Neuronal stem cell (in vitro differentiated cells): ENCODE data around the gene CLDN14.

Experiments used
- DNase-seq: peaks from one replicate; pipeline ENCODE4 v3.0.0-alpha.2; 2013; ENCODE audit warnings: low spot score
- H2AFZ ChIP-seq: one replicate; pipeline ENCODE4 v1.6.1; 2013; ENCODE audit warnings: mild to moderate bottlenecking, low read length, inconsistent platforms
- H2AK5ac ChIP-seq: 2 replicates; pipeline ENCODE4 v1.6.1; 2013; ENCODE audit warnings: low read depth, mild to moderate bottlenecking, inconsistent platforms, low read length, moderate library complexity, mixed read lengths
- H2BK120ac ChIP-seq: 2 replicates; pipeline ENCODE4 v1.6.1; 2013; ENCODE audit warnings: low read depth, mild to moderate bottlenecking, inconsistent platforms, low read length, moderate library complexity, mixed read lengths
- H2BK12ac ChIP-seq: one replicate; pipeline ENCODE4 v1.6.1; 2013; ENCODE audit warnings: low read length, inconsistent platforms
- H2BK15ac ChIP-seq: 2 replicates; pipeline ENCODE4 v1.6.1; 2013; ENCODE audit warnings: mild to moderate bottlenecking, low read length, inconsistent platforms, mixed read lengths
- H2BK5ac ChIP-seq: one replicate; pipeline ENCODE4 v1.6.1; 2013; ENCODE audit warnings: inconsistent platforms, mild to moderate bottlenecking, low read length, moderate library complexity
- H3K14ac ChIP-seq: one replicate; pipeline ENCODE4 v1.6.1; 2013; ENCODE audit warnings: low read length, inconsistent platforms
- H3K18ac ChIP-seq: 2 replicates; pipeline ENCODE4 v1.6.1; 2013; ENCODE audit warnings: low read length, inconsistent platforms
- H3K23ac ChIP-seq: 2 replicates; pipeline ENCODE4 v1.6.1; 2013; ENCODE audit warnings: low read depth, mild to moderate bottlenecking, mixed read lengths, low read length, inconsistent platforms; ENCODE audit not compliant: poor library complexity
- H3K27ac ChIP-seq: replicated peaks from 3 replicates; pipeline ENCODE4 v1.5.1; 2013; ENCODE audit warnings: low read length, inconsistent platforms
- H3K27me3 ChIP-seq, 3 experiments: 2 replicates each; pipeline ENCODE4 v1.6.1; 2013; ENCODE audit warnings: low read length in 3 of 3, mild to moderate bottlenecking in 2 of 3, inconsistent platforms in 1 of 3, low read depth in 1 of 3, mixed read lengths in 1 of 3, moderate library complexity in 1 of 3; ENCODE audit not compliant: control insufficient read depth in 3 of 3, insufficient read depth in 3 of 3
- H3K36me3 ChIP-seq, 2 donors: replicated peaks in 1 of 2; 2 replicates each; pipeline ENCODE4 v1.6.1; 2013; ENCODE audit warnings: low read length in 2 of 2; ENCODE audit not compliant: control insufficient read depth in 2 of 2, insufficient read depth in 2 of 2
- H3K4ac ChIP-seq: 2 replicates; pipeline ENCODE4 v1.6.1; 2013; ENCODE audit warnings: inconsistent platforms, mild to moderate bottlenecking, low read length, moderate library complexity
- H3K4me1 ChIP-seq, 2 donors: 1 replicate in 1 of 2; 2 replicates in 1 of 2; pipeline ENCODE4 v1.6.1; 2013; ENCODE audit warnings: low read length in 2 of 2, low read depth in 1 of 2; ENCODE audit not compliant: control insufficient read depth in 2 of 2, insufficient read depth in 1 of 2
- H3K4me2 ChIP-seq: one replicate; pipeline ENCODE4 v1.6.1; 2013; ENCODE audit warnings: mild to moderate bottlenecking, low read length, inconsistent platforms; ENCODE audit not compliant: insufficient read depth, poor library complexity, severe bottlenecking
- H3K4me3 ChIP-seq, 2 donors: 2 replicates each; pipeline ENCODE4 v1.5.1; 2013; ENCODE audit warnings: low read length in 2 of 2, mild to moderate bottlenecking in 2 of 2, inconsistent platforms in 1 of 2, moderate library complexity in 1 of 2
- H3K79me1 ChIP-seq: one replicate; pipeline ENCODE4 v1.6.1; 2013; ENCODE audit warnings: low read depth, mild to moderate bottlenecking, inconsistent platforms, low read length, moderate library complexity
- H3K9ac ChIP-seq: one replicate; pipeline ENCODE4 v1.6.1; 2013; ENCODE audit warnings: mild to moderate bottlenecking, low read depth, low read length, inconsistent platforms; ENCODE audit not compliant: poor library complexity
- H3K9me3 ChIP-seq, 2 donors: replicated peaks in 1 of 2; 2 replicates each; pipeline versions ENCODE3 to v1.6.1; 2013; ENCODE audit warnings: low read length in 2 of 2, mild to moderate bottlenecking in 2 of 2, inconsistent platforms in 1 of 2, low read depth in 1 of 2, mixed read lengths in 1 of 2, moderate library complexity in 1 of 2; ENCODE audit not compliant: control insufficient read depth in 2 of 2, insufficient read depth in 1 of 2
- H4K8ac ChIP-seq: one replicate; pipeline ENCODE4 v1.6.1; 2013; ENCODE audit warnings: low read depth, mild to moderate bottlenecking, inconsistent platforms, low read length, moderate library complexity
- H4K91ac ChIP-seq: one replicate; pipeline ENCODE4 v1.6.1; 2013; ENCODE audit warnings: low read length, low read depth, mild to moderate bottlenecking, inconsistent platforms; ENCODE audit not compliant: poor library complexity
- WGBS, 2 donors: extraction: QIAGEN DNeasy Blood & Tissue Kit; methylation state at CpG; one replicate each; pipeline ENCODE4 v1.1.7; 2013; ENCODE audit warnings: missing lambda C conversion rate in 2 of 2, mixed read lengths in 1 of 2; ENCODE audit not compliant: insufficient read length in 2 of 2, insufficient replicate concordance in 1 of 2; ENCODE audit errors: extremely low coverage in 2 of 2; 5-methylcytosine and 5-hydroxymethylcytosine counted together

The CLDN14 gene

GRCh38 chr21:36516281-36516680, 36.4 kb upstream of the CLDN14 start:
- Histone ChIP-seq H2AFZ (no peak overlapping the region), H3K23ac (no peak overlapping the region), H3K4ac (no peak overlapping the region), H2BK5ac (no peak overlapping the region), H3K4me3 (no peak overlapping the region), H3K18ac (no peak overlapping the region), H3K27ac (no peak overlapping the region), H3K4me2 (no peak overlapping the region), H2BK12ac (no peak overlapping the region), H3K27me3 (peaks cover 0 to 3% (median 0%) of the 10 kb centered on the region in 3 experiments), H3K14ac (no peak overlapping the region), H3K9ac (no peak overlapping the region), H4K91ac (no peak overlapping the region), H2BK15ac (no peak overlapping the region), H2BK120ac (no peak overlapping the region), H4K8ac (no peak overlapping the region), H3K79me1 (no peaks in the 10 kb centered on the region), H2AK5ac (no peak overlapping the region), H3K9me3 (no peaks in the 10 kb centered on the region), H3K36me3 (no peaks in the 10 kb centered on the region), H3K4me1 (no peaks in the 10 kb centered on the region)
- DNase-seq, result no peak
- WGBS, 2 donors, result no CpG with 5 or more reads among the region's 3 CpGs

- Histone ChIP-seq H3K27ac (no peak overlapping the region), H3K9ac (no peak overlapping the region), H2BK120ac (no peak overlapping the region), H3K4ac (no peak overlapping the region), H3K23ac (no peak overlapping the region), H3K4me3 (no peak overlapping the region), H4K8ac (no peak overlapping the region), H3K27me3 (peaks cover 0 to 3% (median 0%) of the 10 kb centered on the region in 3 experiments), H2AK5ac (no peak overlapping the region), H3K4me2 (no peak overlapping the region), H2AFZ (no peak overlapping the region), H2BK15ac (no peak overlapping the region), H3K9me3 (no peaks in the 10 kb centered on the region), H2BK5ac (no peak overlapping the region), H3K36me3 (no peaks in the 10 kb centered on the region), H3K4me1 (no peaks in the 10 kb centered on the region), H3K18ac (no peak overlapping the region), H4K91ac (no peak overlapping the region), H3K14ac (no peak overlapping the region), H3K79me1 (no peaks in the 10 kb centered on the region), H2BK12ac (no peak overlapping the region)
- no CpG with 5 or more reads among the region's 1 CpG for WGBS, 2 donors
- DNase-seq, result no peak
Measured at GRCh38 chr21:36513430-36513829, 33.5 kb upstream of the CLDN14 start.

GRCh38 chr21:36512971-36513370, 33.0 kb upstream of the CLDN14 start:
- Histone ChIP-seq H3K9me3 (no peaks in the 10 kb centered on the region), H2BK12ac (no peak overlapping the region), H3K4ac (no peak overlapping the region), H3K79me1 (no peaks in the 10 kb centered on the region), H3K9ac (no peak overlapping the region), H2BK15ac (no peak overlapping the region), H2AFZ (no peak overlapping the region), H3K14ac (no peak overlapping the region), H3K36me3 (no peaks in the 10 kb centered on the region), H4K91ac (no peak overlapping the region), H3K27ac (no peak overlapping the region), H3K23ac (no peak overlapping the region), H3K4me3 (no peak overlapping the region), H3K18ac (no peak overlapping the region), H3K4me2 (no peak overlapping the region), H2BK120ac (no peak overlapping the region), H3K4me1 (no peaks in the 10 kb centered on the region), H2AK5ac (no peak overlapping the region), H3K27me3 (peaks cover 0 to 3% (median 0%) of the 10 kb centered on the region in 3 experiments), H2BK5ac (no peak overlapping the region), H4K8ac (no peak overlapping the region)
- no peak for DNase-seq
- no CpG with 5 or more reads among the region's 5 CpGs for WGBS, 2 donors

GRCh38 chr21:36511484-36512220, 31.7 kb upstream of the CLDN14 start:
- Histone ChIP-seq H3K9ac (no peak overlapping the region), H3K4me2 (no peak overlapping the region), H2BK12ac (no peak overlapping the region), H3K9me3 (no peaks in the 10 kb centered on the region), H3K4me3 (no peak overlapping the region), H3K79me1 (no peaks in the 10 kb centered on the region), H2AFZ (no peak overlapping the region), H2BK120ac (no peak overlapping the region), H3K23ac (no peak overlapping the region), H2AK5ac (no peak overlapping the region), H4K8ac (no peak overlapping the region), H3K36me3 (no peaks in the 10 kb centered on the region), H3K18ac (no peak overlapping the region), H2BK5ac (no peak overlapping the region), H3K27ac (no peak overlapping the region), H3K27me3 (peaks cover 0 to 3% (median 0%) of the 10 kb centered on the region in 3 experiments), H3K14ac (no peak overlapping the region), H3K4me1 (no peaks in the 10 kb centered on the region), H4K91ac (no peak overlapping the region), H3K4ac (no peak overlapping the region), H2BK15ac (no peak overlapping the region)
- no CpG with 5 or more reads among the region's 5 CpGs for WGBS, 2 donors
- no peak for DNase-seq
